Measurements from ENCODE around the gene ZNF775.

DNA sequence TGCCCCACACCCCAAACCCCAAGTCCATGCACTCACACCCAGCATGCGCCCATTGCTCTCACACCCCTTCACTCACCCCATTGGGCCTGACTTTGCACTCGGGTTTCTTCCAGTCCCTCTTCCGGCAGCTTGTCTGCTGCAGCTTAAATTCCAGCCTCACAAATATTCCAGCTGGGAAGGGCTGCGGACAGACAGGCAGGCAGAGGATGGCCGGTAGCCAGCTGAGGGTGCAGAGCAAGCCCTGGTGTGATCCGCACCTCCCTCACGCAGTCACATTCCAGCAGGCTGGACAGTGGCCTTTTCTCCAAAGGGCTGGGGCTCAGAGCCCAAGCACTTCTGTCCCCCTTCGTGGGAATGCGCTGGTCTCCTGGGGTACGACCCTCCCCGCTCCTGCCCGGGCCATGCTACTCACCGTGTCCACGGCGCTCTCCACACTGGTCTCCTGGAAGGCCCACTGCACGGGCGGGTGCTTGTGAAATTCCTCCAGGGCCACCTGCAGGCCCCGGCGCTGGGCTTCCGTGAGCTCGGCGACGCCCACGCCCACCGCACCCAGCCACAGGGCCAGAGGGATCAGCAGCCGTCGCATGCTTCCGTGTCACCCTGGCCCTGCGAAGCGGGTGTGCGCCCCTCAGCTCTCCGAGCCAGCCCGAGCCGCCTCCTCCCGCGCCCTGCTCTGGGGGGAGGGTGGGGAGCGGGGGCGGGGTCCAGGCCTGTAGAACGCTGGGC lies 38.9 kb upstream of the ZNF775 start:
- TF ChIP-seq, protein P1, sequence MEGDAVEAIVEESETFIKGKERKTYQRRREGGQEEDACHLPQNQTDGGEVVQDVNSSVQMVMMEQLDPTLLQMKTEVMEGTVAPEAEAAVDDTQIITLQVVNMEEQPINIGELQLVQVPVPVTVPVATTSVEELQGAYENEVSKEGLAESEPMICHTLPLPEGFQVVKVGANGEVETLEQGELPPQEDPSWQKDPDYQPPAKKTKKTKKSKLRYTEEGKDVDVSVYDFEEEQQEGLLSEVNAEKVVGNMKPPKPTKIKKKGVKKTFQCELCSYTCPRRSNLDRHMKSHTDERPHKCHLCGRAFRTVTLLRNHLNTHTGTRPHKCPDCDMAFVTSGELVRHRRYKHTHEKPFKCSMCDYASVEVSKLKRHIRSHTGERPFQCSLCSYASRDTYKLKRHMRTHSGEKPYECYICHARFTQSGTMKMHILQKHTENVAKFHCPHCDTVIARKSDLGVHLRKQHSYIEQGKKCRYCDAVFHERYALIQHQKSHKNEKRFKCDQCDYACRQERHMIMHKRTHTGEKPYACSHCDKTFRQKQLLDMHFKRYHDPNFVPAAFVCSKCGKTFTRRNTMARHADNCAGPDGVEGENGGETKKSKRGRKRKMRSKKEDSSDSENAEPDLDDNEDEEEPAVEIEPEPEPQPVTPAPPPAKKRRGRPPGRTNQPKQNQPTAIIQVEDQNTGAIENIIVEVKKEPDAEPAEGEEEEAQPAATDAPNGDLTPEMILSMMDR (conservative IDR thresholded peaks at IDR 0.05 in 1 of 2, IDR thresholded peaks at IDR 0.05 in 1 of 2; ENCODE audit: extremely low read depth in 1 of 2, insufficient read depth in 1 of 2, low read depth in 1 of 2, low read length in 2 of 2): no peak
- no peak for TF ChIP-seq EZH2 (IDR thresholded peaks at IDR 0.05; ENCODE audit: borderline replicate concordance, low read length)
